Measurements from ENCODE around the gene ANKRD49. TPM values are rescaled to one million over a fixed set of nuclear protein-coding genes. Genes with fewer than 3 reads are reported as not detected.

Gene ANKRD49
- total and polyA plus RNA-seq, 2 of the 4 experiments (the other 2 are of a cell fraction): 7.2 to 10.4 TPM

GRCh38 chr11:94533206-94533605, 39.4 kb downstream of the ANKRD49 start:
- Histone ChIP-seq H3K79me1 (ENCODE audit: low read depth in 1 of 2, low read length in 2 of 2) (no peaks in the 10 kb centered on the region), H3K9me1 (ENCODE audit: insufficient read depth, low read length) (0 out of 2 replicates have a peak, but pooled peaks cover 3% of the 10 kb centered on the region), H3K27me3 (ENCODE audit: control insufficient read depth, insufficient read depth, low read length) (peaks cover 1% of the 10 kb centered on the region; the same call in 1 of the 2 replicates), H4K20me1 (ENCODE audit: insufficient read depth, low read length) (no peaks in the 10 kb centered on the region), H3K9me3 (ENCODE audit: control insufficient read depth, insufficient read depth, low read length) (no peaks in the 10 kb centered on the region), H3K4me1 (ENCODE audit: control insufficient read depth, insufficient read depth, low read length) (peaks cover 3% of the 10 kb centered on the region), H4K8ac (ENCODE audit: low read depth in 2 of 2, low read length in 2 of 2) (no peak overlapping the region), H3K36me3 (ENCODE audit: control insufficient read depth, insufficient read depth, low read length) (no peaks in the 10 kb centered on the region), H3K27ac (ENCODE audit: insufficient read depth, low read length) (no peak overlapping the region), H2BK20ac (ENCODE audit: low read depth, low read length) (no peak overlapping the region), H3K56ac (ENCODE audit: extremely low read depth, insufficient read depth, low read length) (no peak overlapping the region), H3K23ac (ENCODE audit: low read depth, low read length) (no peak overlapping the region), H3K18ac (ENCODE audit: low read depth, low read length) (no peak overlapping the region), H4K91ac (ENCODE audit: insufficient read depth, low read depth, low read length) (no peak overlapping the region), H3K4ac (ENCODE audit: low read depth, low read length) (no peak overlapping the region), H2AK5ac (ENCODE audit: low read depth, low read length) (no peak overlapping the region), H3K14ac (replicated peaks; ENCODE audit: low read depth, low read length) (no peak overlapping the region), H3K4me3 (ENCODE audit: insufficient read depth, low read depth, low read length) (no peak overlapping the region), H2AFZ (replicated peaks; ENCODE audit: low read length, poor library complexity) (no peak overlapping the region), H3K4me2 (ENCODE audit: low read depth, low read length) (no peak overlapping the region), H2AK9ac (replicated peaks; ENCODE audit: low read depth, low read length, poor library complexity) (no peak overlapping the region), H3K9ac (ENCODE audit: low read depth, low read length) (no peak overlapping the region), H2BK15ac (ENCODE audit: low read depth, low read length) (no peak overlapping the region), H2BK5ac (ENCODE audit: low read depth, low read length, poor library complexity, severe bottlenecking) (no peak overlapping the region), H4K5ac (ENCODE audit: low read depth, low read length) (no peak overlapping the region), H2BK120ac (ENCODE audit: low read depth, low read length) (no peak overlapping the region)
- POLR2A ChIA-PET (ENCODE audit: unreplicated experiment): no interaction called here
- CTCF ChIA-PET: no interaction called here
- TF ChIP-seq POLR2A (IDR thresholded peaks at IDR 0.05; ENCODE audit: low read depth, low read length) (no peak), SMC3 (IDR thresholded peaks at IDR 0.05; ENCODE audit: low read depth, low read length) (no peak), CTCF (conservative IDR thresholded peaks at IDR 0.05; ENCODE audit: low read depth, low read length) (no peak), RFX5 (IDR thresholded peaks at IDR 0.05; ENCODE audit: low read depth, low read length) (no peak), CEBPB (IDR thresholded peaks at IDR 0.05; ENCODE audit: low read depth, low read length) (no peak), CHD1 (IDR thresholded peaks at IDR 0.05; ENCODE audit: low read depth, low read length) (no peak), RAD21 (IDR thresholded peaks at IDR 0.05; ENCODE audit: low read length) (no peak), RCOR1 (IDR thresholded peaks at IDR 0.05; ENCODE audit: insufficient replicate concordance, low read length) (no peak), MXI1 (IDR thresholded peaks at IDR 0.05; ENCODE audit: borderline replicate concordance, low read depth, low read length) (no peak), BHLHE40 (IDR thresholded peaks at IDR 0.05; ENCODE audit: low read depth, low read length) (no peak), MAFK (IDR thresholded peaks at IDR 0.05; ENCODE audit: low read depth, low read length) (no peak), FOS (IDR thresholded peaks at IDR 0.05; ENCODE audit: low read depth, low read length) (no peak)
- TF ChIP-seq, protein P1, sequence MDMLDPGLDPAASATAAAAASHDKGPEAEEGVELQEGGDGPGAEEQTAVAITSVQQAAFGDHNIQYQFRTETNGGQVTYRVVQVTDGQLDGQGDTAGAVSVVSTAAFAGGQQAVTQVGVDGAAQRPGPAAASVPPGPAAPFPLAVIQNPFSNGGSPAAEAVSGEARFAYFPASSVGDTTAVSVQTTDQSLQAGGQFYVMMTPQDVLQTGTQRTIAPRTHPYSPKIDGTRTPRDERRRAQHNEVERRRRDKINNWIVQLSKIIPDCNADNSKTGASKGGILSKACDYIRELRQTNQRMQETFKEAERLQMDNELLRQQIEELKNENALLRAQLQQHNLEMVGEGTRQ (IDR thresholded peaks at IDR 0.05; ENCODE audit: low read depth, low read length): no peak
- TF ChIP-seq, protein P2, sequence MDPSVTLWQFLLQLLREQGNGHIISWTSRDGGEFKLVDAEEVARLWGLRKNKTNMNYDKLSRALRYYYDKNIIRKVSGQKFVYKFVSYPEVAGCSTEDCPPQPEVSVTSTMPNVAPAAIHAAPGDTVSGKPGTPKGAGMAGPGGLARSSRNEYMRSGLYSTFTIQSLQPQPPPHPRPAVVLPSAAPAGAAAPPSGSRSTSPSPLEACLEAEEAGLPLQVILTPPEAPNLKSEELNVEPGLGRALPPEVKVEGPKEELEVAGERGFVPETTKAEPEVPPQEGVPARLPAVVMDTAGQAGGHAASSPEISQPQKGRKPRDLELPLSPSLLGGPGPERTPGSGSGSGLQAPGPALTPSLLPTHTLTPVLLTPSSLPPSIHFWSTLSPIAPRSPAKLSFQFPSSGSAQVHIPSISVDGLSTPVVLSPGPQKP (IDR thresholded peaks at IDR 0.05; ENCODE audit: borderline replicate concordance, low read depth, low read length): no peak
- dilution Hi-C loops (cut with HindIII; ENCODE audit: low sequenced_read_pairs, unreplicated experiment): no loop called here
- WGBS, 2 experiments (ENCODE audit: extremely low coverage in 2 of 2, insufficient read length in 1 of 2): no CpG with 5 or more reads among the region's 1 CpG
- intact Hi-C loops (cut with micrococcal nuclease): no loop called here
- DNase-seq (no peak), ATAC-seq (ENCODE audit: low read depth) (no peak)
- in situ Hi-C loops (cut with MboI; ENCODE audit: low sequenced_read_pairs): no loop called here
- no TSS peak for BruUV-seq (replicated peaks)

Data from IMR-90 (cell line).